Measurements from ENCODE around the gene MACIR.

The MACIR gene

DNA sequence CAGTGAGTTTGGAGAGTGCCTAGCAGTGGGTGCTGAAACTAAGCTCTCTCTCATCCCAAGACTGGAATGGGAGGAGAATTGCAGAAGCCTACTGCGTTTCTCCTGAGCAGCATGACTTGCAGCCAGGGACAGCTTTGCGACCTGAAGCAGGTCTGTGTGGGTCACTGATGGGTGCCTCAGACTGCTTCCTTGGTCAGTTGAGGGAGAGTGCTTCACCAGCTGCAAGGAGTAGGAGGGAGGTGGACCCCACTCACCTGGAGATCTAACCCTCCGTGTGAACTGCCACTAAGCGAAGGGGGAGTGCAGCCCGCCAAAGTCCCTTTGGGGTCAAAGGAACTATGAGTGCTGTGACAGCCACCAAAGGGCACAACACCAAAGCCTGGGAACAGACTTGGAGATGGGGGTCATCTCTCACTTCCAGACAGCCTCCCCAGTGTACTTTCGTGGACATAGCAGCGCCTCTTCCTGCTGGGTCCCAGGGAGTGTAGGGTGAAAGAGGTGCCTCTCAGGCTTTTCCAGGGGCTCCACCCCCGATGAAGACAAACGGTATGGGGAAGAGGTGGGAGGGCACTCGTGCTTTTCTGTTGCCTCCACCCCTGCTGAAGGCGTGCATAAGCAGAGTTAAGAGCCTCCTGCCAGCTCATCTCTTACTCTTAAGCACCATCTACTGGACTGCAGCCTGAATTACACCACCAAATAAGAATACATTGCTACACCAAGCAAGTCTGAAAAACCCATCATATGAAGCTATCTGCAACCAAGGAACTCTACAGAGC, 34.3 kb upstream of the MACIR start:
- Histone ChIP-seq H3K4me2 (ENCODE audit: low read length) (peak overlapping the region; percentile 56), H3K27me3 (ENCODE audit: control insufficient read depth, insufficient read depth, low read length) (no peaks in the 10 kb centered on the region), H3K4me3 (ENCODE audit: low read length) (peak overlapping the region; percentile 32), H3K36me3 (ENCODE audit: insufficient read depth, low read length) (no peaks in the 10 kb centered on the region), H3K9ac (ENCODE audit: low read depth, low read length) (no peak overlapping the region), H3K9me3 (replicated peaks; ENCODE audit: low read length) (no peaks in the 10 kb centered on the region), H3K4me1 (ENCODE audit: control insufficient read depth, insufficient read depth, low read length) (peaks cover 3% of the 10 kb centered on the region)

- Histone ChIP-seq H3K9ac (ENCODE audit: low read depth, low read length) (no peak overlapping the region), H3K27me3 (ENCODE audit: control insufficient read depth, insufficient read depth, low read length) (no peaks in the 10 kb centered on the region), H3K4me1 (ENCODE audit: control insufficient read depth, insufficient read depth, low read length) (peaks cover 3% of the 10 kb centered on the region), H3K4me2 (ENCODE audit: low read length) (no peak overlapping the region), H3K9me3 (replicated peaks; ENCODE audit: low read length) (no peaks in the 10 kb centered on the region), H3K4me3 (ENCODE audit: low read length) (no peak overlapping the region), H3K36me3 (ENCODE audit: insufficient read depth, low read length) (no peaks in the 10 kb centered on the region)
These were observed 33.7 kb upstream of the MACIR start for GRCh38 chr5:103224894-103225246.

DNA sequence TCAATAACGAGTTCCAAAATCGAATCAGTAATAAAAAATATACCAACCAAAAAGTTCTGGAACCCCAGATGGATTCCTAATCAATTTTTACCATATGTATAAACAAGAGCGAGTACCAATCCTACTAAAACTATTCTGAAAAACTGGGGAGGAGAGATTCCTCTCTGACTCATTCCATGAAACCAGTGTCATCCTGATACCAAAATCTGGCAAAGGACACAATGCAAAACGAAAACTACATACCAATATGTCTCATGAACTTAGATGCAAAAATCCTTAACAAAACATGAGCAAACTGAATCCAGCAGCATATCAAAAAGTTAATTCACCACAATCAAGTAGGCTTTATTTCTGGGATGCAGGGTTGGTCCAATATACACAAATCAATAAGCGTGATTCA, 30.5 kb upstream of the MACIR start:
- Histone ChIP-seq H3K36me3 (ENCODE audit: insufficient read depth, low read length) (no peaks in the 10 kb centered on the region), H3K4me3 (ENCODE audit: low read length) (no peak overlapping the region), H3K9ac (ENCODE audit: low read depth, low read length) (no peak overlapping the region), H3K4me1 (ENCODE audit: control insufficient read depth, insufficient read depth, low read length) (peaks cover 3% of the 10 kb centered on the region), H3K27me3 (ENCODE audit: control insufficient read depth, insufficient read depth, low read length) (no peaks in the 10 kb centered on the region), H3K9me3 (replicated peaks; ENCODE audit: low read length) (no peaks in the 10 kb centered on the region), H3K4me2 (ENCODE audit: low read length) (no peak overlapping the region)

DNA sequence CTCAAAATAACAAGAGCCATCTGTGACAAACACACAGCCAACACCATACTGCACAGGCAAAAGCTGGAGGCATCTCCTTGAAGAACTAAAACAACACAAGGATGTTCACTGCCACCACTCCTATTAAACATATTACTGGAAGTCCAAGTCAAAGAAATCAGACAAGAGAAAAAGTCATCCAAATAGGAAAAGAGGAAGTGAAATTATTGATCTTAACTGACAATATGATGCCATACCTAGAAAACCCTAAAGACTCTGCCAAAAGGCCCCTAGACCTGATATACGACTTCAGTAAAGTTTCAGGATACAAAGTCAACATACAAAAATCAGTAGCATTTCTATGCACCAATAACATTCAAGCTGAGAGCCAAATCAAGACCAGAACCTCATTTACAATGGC, 30.0 kb upstream of the MACIR start:
- Histone ChIP-seq H3K9ac (ENCODE audit: low read depth, low read length) (no peak overlapping the region), H3K4me2 (ENCODE audit: low read length) (no peak overlapping the region), H3K36me3 (ENCODE audit: insufficient read depth, low read length) (no peaks in the 10 kb centered on the region), H3K27me3 (ENCODE audit: control insufficient read depth, insufficient read depth, low read length) (no peaks in the 10 kb centered on the region), H3K9me3 (replicated peaks; ENCODE audit: low read length) (no peaks in the 10 kb centered on the region), H3K4me1 (ENCODE audit: control insufficient read depth, insufficient read depth, low read length) (peaks cover 3% of the 10 kb centered on the region), H3K4me3 (ENCODE audit: low read length) (no peak overlapping the region)

- no peak overlapping the region for H3K4me2 ChIP-seq (ENCODE audit: low read length)
- peaks cover 3% of the 10 kb centered on the region for H3K4me1 ChIP-seq (ENCODE audit: control insufficient read depth, insufficient read depth, low read length)
- H3K4me3 ChIP-seq (ENCODE audit: low read length), result no peak overlapping the region
- no peaks in the 10 kb centered on the region for H3K27me3 ChIP-seq (ENCODE audit: control insufficient read depth, insufficient read depth, low read length)
- H3K9me3 ChIP-seq (replicated peaks; ENCODE audit: low read length), result no peaks in the 10 kb centered on the region
- H3K36me3 ChIP-seq (ENCODE audit: insufficient read depth, low read length), result no peaks in the 10 kb centered on the region
- H3K9ac ChIP-seq (ENCODE audit: low read depth, low read length), result no peak overlapping the region
These were observed 26.1 kb upstream of the MACIR start for GRCh38 chr5:103232393-103232999.

- peaks cover 3% of the 10 kb centered on the region for H3K4me1 ChIP-seq (ENCODE audit: control insufficient read depth, insufficient read depth, low read length)
- no peaks in the 10 kb centered on the region for H3K9me3 ChIP-seq (replicated peaks; ENCODE audit: low read length)
- H3K36me3 ChIP-seq (ENCODE audit: insufficient read depth, low read length), result no peaks in the 10 kb centered on the region
- no peak overlapping the region for H3K4me3 ChIP-seq (ENCODE audit: low read length)
- H3K4me2 ChIP-seq (ENCODE audit: low read length), result no peak overlapping the region
- no peak overlapping the region for H3K9ac ChIP-seq (ENCODE audit: low read depth, low read length)
- no peaks in the 10 kb centered on the region for H3K27me3 ChIP-seq (ENCODE audit: control insufficient read depth, insufficient read depth, low read length)
These were observed 24.2 kb upstream of the MACIR start for GRCh38 chr5:103234239-103234975.

DNA sequence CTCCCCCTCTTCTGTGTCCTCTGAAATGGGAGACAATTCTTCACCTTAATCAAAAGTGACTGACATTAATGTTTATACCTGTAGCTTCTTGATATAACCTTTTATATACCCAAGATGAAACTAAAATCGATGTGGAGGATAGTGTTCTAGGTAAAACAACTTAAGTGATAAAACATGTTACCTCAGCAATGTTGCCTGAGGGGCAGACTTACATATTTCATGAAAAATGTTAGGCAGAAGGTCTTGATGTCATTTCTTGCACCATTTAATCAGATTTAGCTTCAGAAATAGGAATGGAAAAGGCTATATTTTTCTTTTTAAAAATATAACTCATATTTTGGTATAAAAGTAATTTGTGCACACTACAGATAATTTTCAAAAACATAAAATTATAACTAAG, 22.7 kb upstream of the MACIR start:
- Histone ChIP-seq H3K36me3 (ENCODE audit: insufficient read depth, low read length) (no peaks in the 10 kb centered on the region), H3K4me1 (ENCODE audit: control insufficient read depth, insufficient read depth, low read length) (peaks cover 3% of the 10 kb centered on the region), H3K4me2 (ENCODE audit: low read length) (no peak overlapping the region), H3K9ac (ENCODE audit: low read depth, low read length) (no peak overlapping the region), H3K4me3 (ENCODE audit: low read length) (no peak overlapping the region), H3K9me3 (replicated peaks; ENCODE audit: low read length) (no peaks in the 10 kb centered on the region), H3K27me3 (ENCODE audit: control insufficient read depth, insufficient read depth, low read length) (no peaks in the 10 kb centered on the region)

- no peak overlapping the region for H3K4me2 ChIP-seq (ENCODE audit: low read length)
- H3K36me3 ChIP-seq (ENCODE audit: insufficient read depth, low read length), result no peaks in the 10 kb centered on the region
- H3K9me3 ChIP-seq (replicated peaks; ENCODE audit: low read length), result no peaks in the 10 kb centered on the region
- H3K4me3 ChIP-seq (ENCODE audit: low read length), result no peak overlapping the region
- H3K4me1 ChIP-seq (ENCODE audit: control insufficient read depth, insufficient read depth, low read length), result peaks cover 3% of the 10 kb centered on the region
- no peak overlapping the region for H3K9ac ChIP-seq (ENCODE audit: low read depth, low read length)
- H3K27me3 ChIP-seq (ENCODE audit: control insufficient read depth, insufficient read depth, low read length), result no peaks in the 10 kb centered on the region
These were observed 20.8 kb upstream of the MACIR start for GRCh38 chr5:103237778-103238177.

- Histone ChIP-seq H3K27me3 (ENCODE audit: control insufficient read depth, insufficient read depth, low read length) (no peaks in the 10 kb centered on the region), H3K9ac (ENCODE audit: low read depth, low read length) (no peak overlapping the region), H3K4me3 (ENCODE audit: low read length) (no peak overlapping the region), H3K4me2 (ENCODE audit: low read length) (no peak overlapping the region), H3K4me1 (ENCODE audit: control insufficient read depth, insufficient read depth, low read length) (no peaks in the 10 kb centered on the region), H3K9me3 (replicated peaks; ENCODE audit: low read length) (no peaks in the 10 kb centered on the region), H3K36me3 (ENCODE audit: insufficient read depth, low read length) (no peaks in the 10 kb centered on the region)
These were observed 14.9 kb upstream of the MACIR start for GRCh38 chr5:103243665-103244064.

DNA sequence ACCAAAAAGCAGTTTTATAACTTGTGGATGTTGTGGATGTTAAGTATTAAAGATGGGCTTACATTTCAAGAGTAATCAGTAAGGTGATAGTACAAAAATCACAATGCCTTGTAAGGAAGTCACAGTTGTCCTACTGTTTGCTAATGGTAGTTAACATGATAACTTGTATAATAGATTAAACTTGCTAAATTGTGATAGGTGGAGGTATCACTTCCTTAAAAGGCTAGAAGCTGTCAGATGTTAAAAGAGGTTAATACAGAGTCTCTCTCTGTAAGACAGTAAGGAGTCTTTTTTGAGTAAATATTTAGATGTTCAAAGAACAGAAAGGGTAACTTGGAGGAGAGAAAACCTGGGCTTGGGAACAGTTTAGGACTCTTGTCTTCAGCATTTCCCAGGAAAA, 14.2 kb upstream of the MACIR start:
- no peaks in the 10 kb centered on the region for H3K36me3 ChIP-seq (ENCODE audit: insufficient read depth, low read length)
- H3K27me3 ChIP-seq (ENCODE audit: control insufficient read depth, insufficient read depth, low read length), result no peaks in the 10 kb centered on the region
- H3K9ac ChIP-seq (ENCODE audit: low read depth, low read length), result no peak overlapping the region
- no peak overlapping the region for H3K4me2 ChIP-seq (ENCODE audit: low read length)
- H3K4me1 ChIP-seq (ENCODE audit: control insufficient read depth, insufficient read depth, low read length), result no peaks in the 10 kb centered on the region
- no peaks in the 10 kb centered on the region for H3K9me3 ChIP-seq (replicated peaks; ENCODE audit: low read length)
- no peak overlapping the region for H3K4me3 ChIP-seq (ENCODE audit: low read length)

DNA sequence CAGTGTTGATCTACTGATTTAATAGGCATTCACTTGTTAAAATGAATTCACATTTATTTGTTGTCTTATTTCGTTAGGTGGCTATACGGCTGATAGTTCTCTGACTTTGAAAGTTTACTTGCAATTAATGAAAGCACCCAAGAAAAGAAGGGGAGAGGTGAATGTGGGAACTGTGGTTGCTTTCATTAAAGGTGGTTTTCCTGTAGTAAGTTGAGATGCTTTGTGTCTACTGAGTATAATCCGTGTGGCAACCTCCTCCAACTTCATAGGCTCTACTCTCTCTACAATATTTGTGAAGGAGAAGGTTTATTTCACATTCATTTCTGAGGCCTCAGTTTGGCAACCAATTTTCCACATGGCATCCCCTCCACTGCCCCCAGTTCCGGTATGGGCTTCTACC, 12.8 kb upstream of the MACIR start:
- H3K27me3 ChIP-seq (ENCODE audit: control insufficient read depth, insufficient read depth, low read length), result no peaks in the 10 kb centered on the region
- no peaks in the 10 kb centered on the region for H3K36me3 ChIP-seq (ENCODE audit: insufficient read depth, low read length)
- no peaks in the 10 kb centered on the region for H3K4me1 ChIP-seq (ENCODE audit: control insufficient read depth, insufficient read depth, low read length)
- H3K4me2 ChIP-seq (ENCODE audit: low read length), result no peak overlapping the region
- H3K9me3 ChIP-seq (replicated peaks; ENCODE audit: low read length), result no peaks in the 10 kb centered on the region
- H3K9ac ChIP-seq (ENCODE audit: low read depth, low read length), result no peak overlapping the region
- no peak overlapping the region for H3K4me3 ChIP-seq (ENCODE audit: low read length)

All from skeletal muscle satellite cell (primary cell).